H9 (cell line): ENCODE measurements around the gene SSBP2. TPM values are rescaled to one million over a fixed set of nuclear protein-coding genes. Genes with fewer than 3 reads are reported as not detected.

Experiments used
- DNase-seq: peaks from one replicate; pipeline ENCODE4 v3.0.0-alpha.2; 2017
- H2AFZ ChIP-seq: one replicate; pipeline ENCODE4 v1.6.1; 2013; ENCODE audit warnings: mild to moderate bottlenecking, low read length, control low read depth, moderate library complexity
- H2AK5ac ChIP-seq: 2 replicates; pipeline ENCODE4 v1.6.1; 2013; ENCODE audit warnings: low read length, control low read depth, mixed read lengths; ENCODE audit not compliant: insufficient read length
- H2BK120ac ChIP-seq: one replicate; pipeline ENCODE4 v1.6.1; 2013; ENCODE audit warnings: low read depth, mild to moderate bottlenecking, low read length, control low read depth, inconsistent platforms; ENCODE audit not compliant: poor library complexity, severe bottlenecking
- H2BK12ac ChIP-seq: 2 replicates; pipeline ENCODE4 v1.6.1; 2013; ENCODE audit warnings: low read length, control low read depth, mixed read lengths, low read depth; ENCODE audit not compliant: insufficient read length
- H2BK15ac ChIP-seq: 2 replicates; pipeline ENCODE4 v1.6.1; 2013; ENCODE audit warnings: low read depth, low read length, control low read depth
- H2BK20ac ChIP-seq: one replicate; pipeline ENCODE4 v1.6.1; 2013; ENCODE audit warnings: low read depth, mild to moderate bottlenecking, low read length, control low read depth, inconsistent platforms; ENCODE audit not compliant: poor library complexity, severe bottlenecking
- H2BK5ac ChIP-seq: 2 replicates; pipeline ENCODE4 v1.6.1; 2013; ENCODE audit warnings: low read length, control low read depth, mixed read lengths; ENCODE audit not compliant: insufficient read length
- H3K14ac ChIP-seq: 2 replicates; pipeline ENCODE4 v1.6.1; 2013; ENCODE audit warnings: low read length, control low read depth; ENCODE audit not compliant: insufficient read depth
- H3K18ac ChIP-seq: 2 replicates; pipeline ENCODE4 v1.6.1; 2013; ENCODE audit warnings: low read depth, mild to moderate bottlenecking, mixed read lengths, low read length, control low read depth; ENCODE audit not compliant: insufficient read length
- H3K23ac ChIP-seq: 2 replicates; pipeline ENCODE4 v1.6.1; 2013; ENCODE audit warnings: low read length, control low read depth, mixed read lengths, low read depth; ENCODE audit not compliant: insufficient read length
- H3K23me2 ChIP-seq: 2 replicates; pipeline ENCODE4 v1.6.1; 2013; ENCODE audit warnings: low read depth, mild to moderate bottlenecking, mixed read lengths, low read length, control low read depth; ENCODE audit not compliant: insufficient read length, poor library complexity, severe bottlenecking
- H3K27ac ChIP-seq: 2 replicates; pipeline ENCODE4 v1.5.1; 2013; ENCODE audit warnings: low read length, control low read depth, mixed read lengths, low read depth; ENCODE audit not compliant: insufficient read length
- H3K27me3 ChIP-seq: 2 replicates; pipeline ENCODE4 v1.6.1; 2013; ENCODE audit warnings: low read length, control low read depth, inconsistent platforms; ENCODE audit not compliant: insufficient read depth
- H3K4ac ChIP-seq: 2 replicates; pipeline ENCODE4 v1.6.1; 2013; ENCODE audit warnings: low read depth, mild to moderate bottlenecking, control low read depth, inconsistent platforms, low read length, moderate library complexity
- H3K4me1 ChIP-seq: 2 replicates; pipeline ENCODE4 v1.6.1; 2013; ENCODE audit warnings: low read length, control low read depth, inconsistent platforms; ENCODE audit not compliant: insufficient read depth
- H3K4me2 ChIP-seq: 2 replicates; pipeline ENCODE4 v1.6.1; 2013; ENCODE audit warnings: low read length, control low read depth, mixed read lengths; ENCODE audit not compliant: insufficient read length, insufficient read depth
- H3K56ac ChIP-seq: 2 replicates; pipeline ENCODE4 v1.6.1; 2013; ENCODE audit warnings: low read depth, mild to moderate bottlenecking, mixed read lengths, low read length, control low read depth; ENCODE audit not compliant: insufficient read length
- H3K79me1 ChIP-seq: 2 replicates; pipeline ENCODE4 v1.6.1; 2013; ENCODE audit warnings: low read depth, mild to moderate bottlenecking, moderate library complexity, low read length, control low read depth, inconsistent platforms; ENCODE audit not compliant: insufficient read depth, poor library complexity, severe bottlenecking
- H3K79me2 ChIP-seq: 2 replicates; pipeline ENCODE4 v1.6.1; 2013; ENCODE audit warnings: low read length, control low read depth, inconsistent platforms; ENCODE audit not compliant: insufficient read depth
- H3K9ac ChIP-seq: 2 replicates; pipeline ENCODE4 v1.6.1; 2013; ENCODE audit warnings: low read length, control low read depth, mixed read lengths; ENCODE audit not compliant: insufficient read length; ENCODE audit errors: extremely low read depth
- H3K9me3 ChIP-seq: one replicate; pipeline ENCODE4 v1.6.1; 2013; ENCODE audit warnings: low read depth, low read length, inconsistent platforms; ENCODE audit not compliant: control insufficient read depth
- H3T11ph ChIP-seq: one replicate; pipeline ENCODE4 v1.6.1; 2013; ENCODE audit warnings: mild to moderate bottlenecking, low read length, control low read depth, inconsistent platforms
- H4K20me1 ChIP-seq: one replicate; pipeline ENCODE4 v1.6.1; 2013; ENCODE audit not compliant: control insufficient read depth, insufficient read length, insufficient read depth
- H4K5ac ChIP-seq: 2 replicates; pipeline ENCODE4 v1.6.1; 2013; ENCODE audit warnings: low read depth, mild to moderate bottlenecking, mixed read lengths, low read length, control low read depth; ENCODE audit not compliant: insufficient read length
- H4K8ac ChIP-seq: replicated peaks from 2 replicates; pipeline ENCODE4 v1.6.1; 2013; ENCODE audit warnings: low read length, control low read depth, mixed read lengths, low read depth; ENCODE audit not compliant: insufficient read length
- H4K91ac ChIP-seq: 2 replicates; pipeline ENCODE4 v1.6.1; 2013; ENCODE audit warnings: low read depth, mild to moderate bottlenecking, moderate library complexity, mixed read lengths, low read length, control low read depth; ENCODE audit not compliant: insufficient read length
- H3K27ac Mint-ChIP-seq, 3 experiments: 2 replicates in 2 of 3; 3 replicates in 1 of 3; pipeline ENCODE4 v1.8.0; 2020 to 2021; ENCODE audit warnings: mixed read lengths in 3 of 3, mild to moderate bottlenecking in 1 of 3, moderate library complexity in 1 of 3
- H3K27me3 Mint-ChIP-seq: 2 replicates; pipeline ENCODE4 v1.8.0; 2021; ENCODE audit warnings: low read depth, mild to moderate bottlenecking, moderate library complexity, mixed read lengths
- H3K36me3 Mint-ChIP-seq, 3 experiments: 2 replicates in 2 of 3; 3 replicates in 1 of 3; pipeline ENCODE4 v1.8.0; 2020 to 2021; ENCODE audit warnings: low read depth in 3 of 3, mixed read lengths in 3 of 3; ENCODE audit not compliant: insufficient read depth in 1 of 3
- H3K4me1 Mint-ChIP-seq, 2 experiments: 2 replicates each; pipeline ENCODE4 v1.8.0; 2020; ENCODE audit warnings: mixed read lengths in 2 of 2
- H3K4me3 Mint-ChIP-seq, 2 experiments: 2 replicates in 1 of 2; 3 replicates in 1 of 2; pipeline ENCODE4 v1.8.0; 2020 to 2021; ENCODE audit warnings: mild to moderate bottlenecking in 2 of 2, mixed read lengths in 2 of 2, moderate library complexity in 1 of 2
- H3K9me3 Mint-ChIP-seq, 2 experiments: 2 replicates in 1 of 2; 3 replicates in 1 of 2; pipeline ENCODE4 v1.8.0; 2020; ENCODE audit warnings: mild to moderate bottlenecking in 2 of 2, mixed read lengths in 2 of 2, moderate library complexity in 1 of 2
- CTCF ChIP-seq: fragments of 200-600 bp; sonication (generic); conservative IDR thresholded peaks from 3 replicates; pipeline ENCODE4 v1.8.0; 2021; ENCODE audit warnings: antibody characterized with exemption, mild to moderate bottlenecking
- WGBS: extraction: QIAGEN DNeasy Blood & Tissue Kit; methylation state at CpG from one replicate; pipeline ENCODE4 v1.1.7; 2013; ENCODE audit warnings: missing lambda C conversion rate, low lambda C conversion rate, mixed read lengths; ENCODE audit not compliant: insufficient read length; ENCODE audit errors: extremely low coverage; 5-methylcytosine and 5-hydroxymethylcytosine counted together
- total RNA-seq: library from RNA; stranded (reverse); gene quantifications from 2 replicates; pipeline ENCODE4 v1.2.1, GENCODE V29; 2021

Gene SSBP2
- total RNA-seq, 1 experiment from 2014 or later: 35.6 TPM

- H3K4ac ChIP-seq: no peak overlapping the region
- 100% methylated on average over 1 of the region's 2 CpGs for WGBS
Observed at GRCh38 chr5:81605299-81605698, 145.6 kb downstream of the SSBP2 start.

More at GRCh38 chr5:81605299-81605698, 145.6 kb downstream of the SSBP2 start:
- H3K27me3 Mint-ChIP-seq: no peaks in the 10 kb centered on the region
- Histone ChIP-seq H3K4me1 (no peaks in the 10 kb centered on the region; the same call in 1 of the 2 replicates), H2BK12ac (no peak overlapping the region), H3K56ac (no peak overlapping the region), H3K4me2 (no peak overlapping the region), H2AK5ac (no peak overlapping the region), H2BK120ac (no peak overlapping the region), H3K9ac (no peak overlapping the region), H3K79me1 (no peaks in the 10 kb centered on the region), H3K23ac (no peak overlapping the region), H4K5ac (no peak overlapping the region), H4K8ac (no peak overlapping the region), H2BK5ac (no peak overlapping the region), H4K20me1 (no peaks in the 10 kb centered on the region), H2BK20ac (no peak overlapping the region), H3K14ac (no peak overlapping the region), H2BK15ac (no peak overlapping the region), H3K23me2 (no peaks in the 10 kb centered on the region), H2AFZ (no peak overlapping the region), H3K9me3 (peaks cover 8% of the 10 kb centered on the region), H4K91ac (no peak overlapping the region), H3K79me2 (no peaks in the 10 kb centered on the region), H3K27ac (no peak overlapping the region), H3K27me3 (no peaks in the 10 kb centered on the region), H3K18ac (no peak overlapping the region), H3T11ph (no peak overlapping the region)
- peaks cover 6 to 9% of the 10 kb centered on the region in 2 experiments for H3K9me3 Mint-ChIP-seq
- H3K27ac Mint-ChIP-seq: 0 out of 7 replicates have a peak overlapping the region, but pooled peaks of 1 of the 3 experiments have one; percentile 52
- DNase-seq: no peak
- no peak overlapping the region for H3K4me3 Mint-ChIP-seq
- peaks cover 8 to 18% (median 15%) of the 10 kb centered on the region in 3 experiments for H3K36me3 Mint-ChIP-seq
- no peak for TF ChIP-seq CTCF
- peaks cover 30 to 34% of the 10 kb centered on the region in 2 experiments for H3K4me1 Mint-ChIP-seq
